ENCODE data around the gene PI4K2B.

DNA sequence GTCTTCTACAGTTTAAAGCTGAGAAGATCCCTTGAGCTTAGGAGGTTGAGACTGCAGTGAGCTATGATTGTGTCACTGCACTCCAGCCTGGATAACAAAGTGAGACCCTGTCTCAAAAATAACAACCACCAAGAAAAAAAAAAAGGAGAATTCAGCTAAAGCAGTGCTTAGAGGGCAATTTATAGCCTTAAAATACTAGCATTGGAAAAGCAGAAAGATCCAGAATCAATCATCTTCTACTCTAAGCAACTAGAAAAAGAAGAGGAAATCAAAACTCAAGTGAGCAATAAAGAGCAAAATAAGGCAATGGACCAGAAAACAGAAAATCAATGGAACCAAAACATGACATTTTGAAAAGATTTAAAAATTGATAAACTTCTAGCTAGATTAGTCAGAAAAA, 639 bp upstream of the PI4K2B start:
- TF ChIP-seq SUZ12 (IDR thresholded peaks at IDR 0.05; ENCODE audit: extremely low read depth, insufficient read depth, insufficient read length) (no peak), ZNF274 (IDR thresholded peaks at IDR 0.05; ENCODE audit: low read depth, low read length) (no peak), YY1 (IDR thresholded peaks at IDR 0.05; ENCODE audit: insufficient read depth, insufficient read length) (no peak)
